HepG2 (cell line): ENCODE measurements around the gene NUDT15. TPM values are rescaled to one million over a fixed set of nuclear protein-coding genes. Genes with fewer than 3 reads are reported as not detected.

Experiments used
- CBX1 ChIP-seq: IDR thresholded peaks from one replicate; pipeline ENCODE4 v1.6.1; 2016; ENCODE audit warnings: antibody characterized with exemption, low read depth
- HNF4A ChIP-seq: sonication (generic); formaldehyde crosslinking; IDR thresholded peaks from 2 replicates; pipeline ENCODE4 v1.4.0; 2020; ENCODE audit warnings: missing genetic modification reagents
- LBX2 ChIP-seq: sonication (generic); formaldehyde crosslinking; IDR thresholded peaks from 2 replicates; pipeline ENCODE4 v1.5.0; 2020; ENCODE audit warnings: missing genetic modification reagents, mild to moderate bottlenecking, borderline replicate concordance
- MATR3 ChIP-seq: sonication (generic); formaldehyde crosslinking; IDR thresholded peaks from 2 replicates; pipeline ENCODE4 v1.4.0; 2020; ENCODE audit warnings: missing genetic modification reagents
- MED8 ChIP-seq: sonication (generic); formaldehyde crosslinking; IDR thresholded peaks from 2 replicates; pipeline ENCODE4 v1.8.1; 2023; ENCODE audit warnings: mild to moderate bottlenecking, missing genetic modification reagents; ENCODE audit not compliant: insufficient replicate concordance
- MTERF4 ChIP-seq: sonication (generic); formaldehyde crosslinking; IDR thresholded peaks from 2 replicates; pipeline ENCODE4 v1.8.0; 2023; ENCODE audit warnings: mild to moderate bottlenecking, missing genetic modification reagents
- NR1H2 ChIP-seq: sonication (generic); formaldehyde crosslinking; IDR thresholded peaks from 2 replicates; pipeline ENCODE4 v1.8.1; 2022; ENCODE audit warnings: low read depth, missing genetic modification reagents, borderline replicate concordance
- PATZ1 ChIP-seq: sonication (generic); formaldehyde crosslinking; IDR thresholded peaks from 2 replicates; pipeline ENCODE4 v1.4.0; 2020; ENCODE audit warnings: missing genetic modification reagents
- RNF2 ChIP-seq: fragments of 450-650 bp; conservative IDR thresholded peaks from 2 replicates; pipeline ENCODE4 v1.6.1; 2016; ENCODE audit warnings: low read depth
- TRAFD1 ChIP-seq: sonication (generic); formaldehyde crosslinking; IDR thresholded peaks from 2 replicates; pipeline ENCODE4 v1.5.1; 2020; ENCODE audit warnings: missing genetic modification reagents, mild to moderate bottlenecking, borderline replicate concordance
- ZBTB8A ChIP-seq: sonication (generic); formaldehyde crosslinking; IDR thresholded peaks from 2 replicates; pipeline ENCODE4 v1.4.0; 2020; ENCODE audit warnings: mild to moderate bottlenecking, low read depth, missing genetic modification reagents, borderline replicate concordance
- ZFP36 ChIP-seq: fragments of 150-350 bp; IDR thresholded peaks from 2 replicates; pipeline ENCODE4 v1.6.1; 2018; ENCODE audit warnings: borderline replicate concordance, low read length, low read depth; ENCODE audit not compliant: partially characterized antibody
- ZNF136 ChIP-seq: sonication (generic); formaldehyde crosslinking; IDR thresholded peaks from 2 replicates; pipeline ENCODE4 v1.8.1; 2022; ENCODE audit warnings: low read depth, mild to moderate bottlenecking, moderate library complexity, missing genetic modification reagents
- ZNF451 ChIP-seq: sonication (generic); formaldehyde crosslinking; IDR thresholded peaks from 2 replicates; pipeline ENCODE4 v1.5.0; 2020; ENCODE audit warnings: mild to moderate bottlenecking, missing genetic modification reagents
- ZNF512B ChIP-seq: sonication (generic); formaldehyde crosslinking; IDR thresholded peaks from 2 replicates; pipeline ENCODE4 v1.5.1; 2020; ENCODE audit warnings: missing genetic modification reagents, mild to moderate bottlenecking, borderline replicate concordance
- ZNF577 ChIP-seq: sonication (generic); formaldehyde crosslinking; IDR thresholded peaks from 2 replicates; pipeline ENCODE4 v1.4.0; 2020; ENCODE audit warnings: mild to moderate bottlenecking, low read depth, missing genetic modification reagents, borderline replicate concordance
- ZNF781 ChIP-seq: sonication (generic); formaldehyde crosslinking; IDR thresholded peaks from 2 replicates; pipeline ENCODE4 v1.5.1; 2020; ENCODE audit warnings: borderline replicate concordance, mild to moderate bottlenecking, missing genetic modification reagents; ENCODE audit errors: not compliant biosample characterization
- ZNF841 ChIP-seq: sonication (generic); formaldehyde crosslinking; IDR thresholded peaks from 2 replicates; pipeline ENCODE4 v1.8.1; 2023; ENCODE audit warnings: missing genetic modification reagents, borderline replicate concordance
- ZSCAN29 ChIP-seq: sonication (generic); formaldehyde crosslinking; conservative IDR thresholded peaks from 2 replicates; pipeline ENCODE4 v1.4.0; 2020; ENCODE audit warnings: mild to moderate bottlenecking, missing genetic modification reagents
- ZSCAN30 ChIP-seq: sonication (generic); formaldehyde crosslinking; IDR thresholded peaks from 2 replicates; pipeline ENCODE4 v1.5.0; 2020; ENCODE audit warnings: mild to moderate bottlenecking, missing genetic modification reagents
- polyA plus RNA-seq, 8 experiments: library from polyadenylated mRNA; depleted of rRNA in 3 of 8; stranded (reverse) in 7 of 8; unstranded in 1 of 8; fragments of >200 nt; fragmentation: Illumina TruSeq in 4 of 8; extraction: Trizol in 4 of 8; gene quantifications; 2 replicates each; pipeline versions ENCODE4 v1.2.1 to v1.2.3, GENCODE V29; 2011 to 2016; ENCODE audit warnings: low read depth in 4 of 8, missing spikeins in 1 of 8, mixed read lengths in 1 of 8; ENCODE audit not compliant: insufficient read depth in 1 of 8
- total RNA-seq, 5 experiments: library from RNA; depleted of rRNA; stranded (reverse); fragments of >200 nt; fragmentation: Illumina TruSeq; extraction: Trizol; gene quantifications; 2 replicates each; pipeline ENCODE4 v1.2.3, GENCODE V29; 2016; ENCODE audit warnings: low read depth in 1 of 5

The NUDT15 gene
- total and polyA plus RNA-seq, 2 of the 13 experiments (the other 11 are each of a cell fraction or from before 2014, with no cell fraction given), result 21.3 to 47.3 TPM

GRCh38 chr13:48037346-48038173 is at the start of gene NUDT15 (continued):
- no peak for TF ChIP-seq LBX2 (CRISPR knock-in tag)
- TF ChIP-seq ZFP36, result no peak
- no peak; the same call in 1 of the 2 replicates for TF ChIP-seq MTERF4
- TF ChIP-seq ZNF841 (CRISPR knock-in tag), result no peak
- peak; percentile 66 for TF ChIP-seq MED8
- TF ChIP-seq ZBTB8A, result 0 out of 2 replicates have a peak, but pooled peaks have one; percentile 79
- no peak for TF ChIP-seq ZNF512B (CRISPR knock-in tag)
- TF ChIP-seq ZSCAN29, result peak; percentile 93; the same call in 1 of the 2 replicates
- TF ChIP-seq ZNF136 (CRISPR knock-in tag), result peak; percentile 95
- peak; percentile 58; the same call in 1 of the 2 replicates for TF ChIP-seq NR1H2 (CRISPR knock-in tag)
- TF ChIP-seq TRAFD1 (CRISPR knock-in tag), result no peak
- peak; percentile 96 for TF ChIP-seq RNF2
- peak; percentile 74; the same call in 1 of the 2 replicates for TF ChIP-seq ZNF451
- no peak; the same call in 1 of the 2 replicates for TF ChIP-seq PATZ1
- no peak for TF ChIP-seq ZNF577
- peak; percentile 86 for TF ChIP-seq ZNF781 (CRISPR knock-in tag)
- TF ChIP-seq MATR3 (CRISPR knock-in tag), result no peak
- TF ChIP-seq ZSCAN30, result 0 out of 2 replicates have a peak, but pooled peaks have one; percentile 46
- TF ChIP-seq CBX1, result peak; percentile 97
- TF ChIP-seq HNF4A (CRISPR knock-in tag), result peak; percentile 39
